Activated naive CD4-positive, alpha-beta T cell treated with anti-CD3 and anti-CD28 coated beads, Interleukin-2, amount 50 U/mL, for 24 hours (primary cell): ENCODE measurements around the gene OR4K1.
"Not testable (repeated sequence)": the region's sequence is repeated elsewhere in the genome, so short reads cannot be mapped to it uniquely, and the experiment has no call there.

Source experiments
- H3K27ac Mint-ChIP-seq: one replicate; pipeline ENCODE4 v1.8.0; 2021; ENCODE audit warnings: mild to moderate bottlenecking, mixed read lengths
- H3K27me3 Mint-ChIP-seq: one replicate; pipeline ENCODE4 v1.8.0; 2021; ENCODE audit warnings: mixed read lengths
- H3K36me3 Mint-ChIP-seq: one replicate; pipeline ENCODE4 v1.8.0; 2021; ENCODE audit warnings: mixed read lengths
- H3K4me1 Mint-ChIP-seq: one replicate; pipeline ENCODE4 v1.8.0; 2021; ENCODE audit warnings: mixed read lengths
- H3K4me3 Mint-ChIP-seq: one replicate; pipeline ENCODE4 v1.8.0; 2021; ENCODE audit warnings: mild to moderate bottlenecking, mixed read lengths
- H3K9me3 Mint-ChIP-seq: one replicate; pipeline ENCODE4 v1.8.0; 2021; ENCODE audit warnings: mixed read lengths

The OR4K1 gene, protein sequence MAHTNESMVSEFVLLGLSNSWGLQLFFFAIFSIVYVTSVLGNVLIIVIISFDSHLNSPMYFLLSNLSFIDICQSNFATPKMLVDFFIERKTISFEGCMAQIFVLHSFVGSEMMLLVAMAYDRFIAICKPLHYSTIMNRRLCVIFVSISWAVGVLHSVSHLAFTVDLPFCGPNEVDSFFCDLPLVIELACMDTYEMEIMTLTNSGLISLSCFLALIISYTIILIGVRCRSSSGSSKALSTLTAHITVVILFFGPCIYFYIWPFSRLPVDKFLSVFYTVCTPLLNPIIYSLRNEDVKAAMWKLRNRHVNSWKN

DNA sequence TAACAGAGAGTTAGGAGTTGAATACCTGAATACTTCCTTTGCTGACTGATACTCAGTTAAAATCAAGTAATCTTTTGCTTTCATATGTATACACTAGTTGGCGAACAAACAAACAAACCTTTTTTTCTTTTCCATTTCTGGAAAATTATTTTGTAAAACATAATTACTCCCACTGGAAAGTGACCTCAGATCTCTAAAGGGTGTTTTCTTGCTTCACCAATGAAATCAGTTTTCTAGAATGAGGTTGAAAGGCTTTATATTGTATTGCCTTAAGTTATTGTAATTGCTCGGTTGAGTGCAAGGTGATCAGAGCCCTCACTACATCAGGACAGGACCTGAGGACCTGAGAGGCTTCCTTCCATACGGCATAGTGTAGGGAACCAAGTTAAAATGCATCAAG, at the start of gene OR4K1:
Gene OR4K1, plus strand, starts transcription at position 301 of the 400 bp plus-strand sequence. CDS start 4,750 bp downstream, outside the sequence.
- no peak within 1 kb of the TSS for H3K27ac Mint-ChIP-seq
- H3K36me3 Mint-ChIP-seq, result no peaks in the 10 kb centered on the region
- H3K4me1 Mint-ChIP-seq, result no peaks in the 10 kb centered on the region
- H3K9me3 Mint-ChIP-seq, result peaks cover 4% of the 10 kb centered on the region
- no peak within 1 kb of the TSS for H3K4me3 Mint-ChIP-seq
- H3K27me3 Mint-ChIP-seq, result peaks cover 2% of the 10 kb centered on the region

DNA sequence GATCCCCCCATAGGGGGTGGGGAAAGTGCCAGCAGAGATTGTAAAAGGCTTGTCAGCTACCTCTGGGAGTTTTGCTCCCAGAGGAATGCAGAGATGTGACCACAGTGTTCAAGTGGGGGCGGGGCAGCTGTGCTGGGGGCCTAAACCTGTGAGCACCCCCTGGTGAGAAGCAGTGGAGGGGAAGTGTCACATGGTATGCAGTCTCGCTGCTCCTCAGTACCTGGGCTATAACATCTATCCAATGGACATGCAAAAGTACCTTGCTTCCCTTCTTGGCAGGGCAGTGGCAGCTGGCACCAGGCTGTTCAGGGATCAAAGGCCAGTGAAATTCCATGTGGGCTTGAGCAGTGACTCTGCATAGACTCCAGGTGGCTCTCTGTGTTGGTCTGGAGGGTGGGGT, 35.4 kb upstream of the OR4K1 start:
- Mint-ChIP-seq H3K36me3 (peaks cover 2% of the 10 kb centered on the region), H3K4me3 (no peak overlapping the region), H3K4me1 (no peaks in the 10 kb centered on the region), H3K27ac (no peak overlapping the region), H3K9me3 (peaks cover 5% of the 10 kb centered on the region), H3K27me3 (peaks cover 2% of the 10 kb centered on the region)

DNA sequence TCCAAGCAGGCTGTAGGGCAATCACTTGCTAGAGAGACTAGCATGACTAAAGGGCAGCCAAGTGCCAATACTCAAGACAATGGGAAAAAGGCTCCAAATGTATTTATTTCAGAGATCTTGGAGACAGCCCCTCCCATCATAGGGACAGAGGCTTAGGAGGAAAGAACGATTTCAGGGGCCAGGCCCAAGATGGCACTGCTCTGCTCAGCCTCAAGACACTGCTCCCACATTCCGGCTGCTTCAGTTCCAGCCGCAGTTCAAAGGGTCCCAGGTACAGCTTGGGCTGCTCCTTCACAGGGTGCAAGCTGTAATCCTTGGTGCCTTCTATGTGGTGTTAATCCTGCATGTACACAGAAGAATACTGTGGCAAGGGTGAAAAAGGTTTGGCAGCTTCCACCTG, 29.7 kb upstream of the OR4K1 start:
- H3K9me3 Mint-ChIP-seq, result peaks cover 5% of the 10 kb centered on the region
- H3K27me3 Mint-ChIP-seq, result no peaks in the 10 kb centered on the region
- no peak overlapping the region for H3K4me3 Mint-ChIP-seq
- H3K4me1 Mint-ChIP-seq, result no peaks in the 10 kb centered on the region
- no peaks in the 10 kb centered on the region for H3K36me3 Mint-ChIP-seq
- H3K27ac Mint-ChIP-seq, result no peak overlapping the region

DNA sequence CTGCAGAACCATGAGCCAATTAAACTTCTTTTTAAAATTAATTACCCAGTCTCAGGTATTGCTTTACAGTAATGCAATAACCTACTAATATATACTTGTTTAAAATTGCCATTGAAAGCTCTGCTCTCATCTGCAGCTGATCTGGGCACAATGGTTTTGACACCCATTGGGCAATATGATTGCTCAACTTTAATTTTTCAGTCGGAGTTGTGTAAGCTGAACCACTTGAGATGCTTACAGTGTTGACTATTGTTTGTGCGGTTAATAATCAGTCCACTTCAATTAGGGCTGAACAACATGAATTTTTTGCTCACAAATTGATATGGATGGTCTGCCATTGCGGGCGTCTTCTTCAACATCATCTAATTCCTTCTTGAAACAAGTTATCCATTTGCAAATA, 28.3 kb upstream of the OR4K1 start:
- Mint-ChIP-seq H3K27ac (no peak overlapping the region), H3K36me3 (no peaks in the 10 kb centered on the region), H3K9me3 (no peaks in the 10 kb centered on the region), H3K4me1 (no peaks in the 10 kb centered on the region), H3K27me3 (no peaks in the 10 kb centered on the region), H3K4me3 (no peak overlapping the region)

DNA sequence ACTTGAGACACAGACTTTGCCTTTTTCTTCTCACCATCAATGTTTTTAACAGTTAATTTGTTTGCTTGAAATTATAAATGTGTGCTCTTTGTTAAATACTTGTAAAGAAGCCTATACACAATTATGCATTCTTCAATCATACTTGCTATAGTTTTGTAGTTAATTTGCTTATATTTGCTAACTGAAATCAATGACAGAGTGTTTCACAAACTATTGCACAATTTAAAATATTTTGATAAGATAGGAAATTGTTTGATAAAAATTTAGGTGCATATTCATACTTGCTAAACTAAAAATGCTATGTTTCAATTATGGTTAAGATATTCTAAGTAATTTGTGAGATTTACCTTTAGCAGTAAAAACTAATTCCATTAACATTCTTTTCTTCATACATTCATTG, 24.1 kb upstream of the OR4K1 start:
- Mint-ChIP-seq H3K27ac (no peak overlapping the region), H3K4me3 (no peak overlapping the region), H3K4me1 (no peaks in the 10 kb centered on the region), H3K36me3 (no peaks in the 10 kb centered on the region), H3K9me3 (no peaks in the 10 kb centered on the region), H3K27me3 (no peaks in the 10 kb centered on the region)

DNA sequence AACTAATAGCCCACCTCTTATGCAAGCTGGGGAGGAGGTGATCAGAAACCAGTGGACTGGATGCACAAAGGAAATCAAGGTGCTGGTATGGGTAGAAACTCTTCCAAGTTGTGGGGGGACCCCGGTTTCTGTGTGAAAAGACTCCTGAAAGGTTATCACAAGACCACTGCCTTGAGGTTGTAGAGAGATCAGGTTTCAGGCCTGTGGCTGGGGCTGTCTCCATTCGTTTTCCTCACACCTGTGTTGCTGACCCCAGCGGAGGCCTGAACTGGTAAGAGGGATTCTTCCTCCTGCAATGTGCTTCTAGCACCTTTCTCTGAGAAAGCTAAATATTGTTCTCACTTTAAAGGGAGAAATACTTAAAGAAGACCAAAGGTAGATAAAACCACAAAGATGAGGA, 19.6 kb upstream of the OR4K1 start:
- Mint-ChIP-seq H3K4me3 (no peak overlapping the region), H3K9me3 (no peaks in the 10 kb centered on the region), H3K36me3 (no peaks in the 10 kb centered on the region), H3K4me1 (no peaks in the 10 kb centered on the region), H3K27ac (no peak overlapping the region), H3K27me3 (no peaks in the 10 kb centered on the region)

DNA sequence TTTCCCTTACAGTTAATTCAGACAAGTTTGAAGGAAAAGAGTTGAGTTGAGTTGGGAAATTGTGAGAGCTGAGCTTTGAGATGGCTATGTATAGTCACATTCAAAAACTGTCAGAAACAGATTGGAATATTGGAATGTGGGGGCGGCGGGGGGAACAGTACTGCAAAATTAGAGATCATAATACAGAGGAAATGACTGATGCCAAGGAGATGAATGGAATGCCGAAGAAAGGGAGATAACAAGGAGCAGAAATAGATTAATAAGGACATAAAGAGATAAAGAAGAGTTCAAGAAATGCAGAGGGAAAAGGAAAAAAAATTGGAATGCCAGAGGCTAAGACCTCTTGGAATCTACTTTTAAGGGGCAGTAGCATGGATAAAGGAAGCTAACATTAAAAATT, 13.5 kb upstream of the OR4K1 start:
- Mint-ChIP-seq H3K27ac (no peak overlapping the region), H3K4me1 (no peaks in the 10 kb centered on the region), H3K27me3 (no peaks in the 10 kb centered on the region), H3K4me3 (no peak overlapping the region), H3K36me3 (no peaks in the 10 kb centered on the region), H3K9me3 (no peaks in the 10 kb centered on the region)

DNA sequence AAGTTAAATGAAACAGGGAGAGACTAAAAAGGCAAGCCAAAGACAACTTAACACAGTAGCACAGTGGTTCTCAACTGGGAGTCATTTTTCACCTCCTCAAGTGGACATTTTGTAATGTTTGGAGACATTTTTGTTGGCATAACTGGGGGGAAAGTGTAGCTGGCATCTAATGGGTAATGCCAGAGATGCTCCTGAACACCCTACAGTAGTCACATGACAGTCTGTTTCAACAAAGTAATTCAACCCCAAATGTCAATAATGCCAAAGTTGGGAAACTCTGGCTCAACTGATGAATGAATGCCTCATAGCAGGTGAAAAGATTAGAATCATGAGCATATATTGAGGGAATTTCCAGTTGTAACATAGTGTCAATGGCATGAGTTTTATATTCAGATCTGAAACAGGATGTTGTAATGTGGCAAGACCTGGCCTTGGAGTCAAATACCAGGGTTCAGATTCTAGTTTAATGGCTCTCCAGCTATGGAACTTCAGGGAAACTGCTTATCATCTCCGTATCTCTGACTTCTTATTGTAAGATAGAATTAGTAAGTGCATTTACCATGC, 12.7 kb upstream of the OR4K1 start:
- no peaks in the 10 kb centered on the region for H3K9me3 Mint-ChIP-seq
- H3K27ac Mint-ChIP-seq, result no peak overlapping the region
- no peaks in the 10 kb centered on the region for H3K36me3 Mint-ChIP-seq
- no peaks in the 10 kb centered on the region for H3K4me1 Mint-ChIP-seq
- no peak overlapping the region for H3K4me3 Mint-ChIP-seq
- H3K27me3 Mint-ChIP-seq, result no peaks in the 10 kb centered on the region

DNA sequence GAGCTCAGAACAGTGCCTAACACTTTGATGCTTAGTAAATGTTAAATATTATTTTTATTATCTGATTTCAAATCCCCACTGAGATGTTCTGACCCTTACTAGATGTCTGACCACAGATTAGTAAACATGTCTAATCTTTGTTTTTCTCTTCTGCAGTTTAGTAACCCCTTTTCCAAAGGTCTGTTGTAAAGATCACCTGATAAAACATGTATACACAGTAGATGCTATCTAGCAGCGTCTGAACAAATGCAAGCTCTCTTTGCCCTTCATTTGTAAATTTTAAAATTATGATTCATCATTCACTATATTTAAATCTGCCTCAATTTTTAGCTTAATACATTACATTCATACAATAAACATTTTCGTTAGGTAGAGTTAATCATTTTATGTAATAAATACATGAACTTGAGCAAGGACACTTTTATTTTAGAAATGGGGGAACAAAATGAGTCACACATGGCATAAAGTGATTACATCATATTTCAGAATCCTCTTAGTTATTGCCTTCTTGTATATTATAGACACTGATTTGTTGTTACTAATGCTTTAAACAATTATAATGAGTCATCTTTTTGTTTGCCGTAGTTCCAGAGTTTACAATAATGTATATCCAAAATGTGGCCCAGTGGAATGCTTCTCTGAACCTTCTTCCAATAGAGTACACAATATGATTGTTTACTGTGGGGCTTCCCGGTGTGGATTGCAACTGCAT, 12.0 kb upstream of the OR4K1 start:
- Mint-ChIP-seq H3K27me3 (no peaks in the 10 kb centered on the region), H3K27ac (no peak overlapping the region), H3K4me1 (no peaks in the 10 kb centered on the region), H3K9me3 (no peaks in the 10 kb centered on the region), H3K36me3 (no peaks in the 10 kb centered on the region), H3K4me3 (no peak overlapping the region)

DNA sequence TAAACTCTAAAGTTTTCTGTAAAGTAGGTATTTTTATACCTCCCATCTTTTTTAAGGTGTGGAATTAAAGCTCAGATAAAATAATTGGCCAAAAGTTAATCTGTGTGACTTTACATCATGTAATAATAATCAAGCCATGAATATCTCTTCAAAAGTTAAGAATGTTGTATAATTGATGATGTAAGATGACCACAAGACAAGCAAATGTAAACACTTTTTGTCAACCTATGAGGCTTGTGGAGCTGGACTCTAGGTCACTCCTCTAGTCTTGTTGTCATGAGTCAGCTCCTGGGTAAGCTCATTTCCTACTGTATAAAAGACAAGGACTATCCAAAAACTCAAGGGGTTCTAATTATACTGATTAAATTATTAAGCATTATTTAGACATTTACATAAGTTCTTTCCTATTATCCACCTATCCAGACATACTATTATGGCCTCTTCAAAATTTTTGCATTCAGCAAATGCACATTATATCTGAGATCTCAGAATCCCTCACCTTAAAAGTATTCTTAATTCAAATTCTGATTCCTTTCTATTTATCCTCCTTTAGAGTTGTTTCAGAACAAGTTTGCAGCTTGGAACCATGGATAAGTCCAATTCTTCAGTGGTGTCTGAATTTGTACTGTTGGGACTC, 10.6 kb upstream of the OR4K1 start, which contains the start of gene OR4K5:
Gene OR4K5, plus strand, starts transcription at position 587 of the 637 bp plus-strand sequence. Its CDS starts 0 bp downstream, at position 587.
- no peaks in the 10 kb centered on the region for H3K27me3 Mint-ChIP-seq
- H3K27ac Mint-ChIP-seq, result no peak within 1 kb of the TSS
- H3K9me3 Mint-ChIP-seq, result no peaks in the 10 kb centered on the region
- H3K4me1 Mint-ChIP-seq, result no peaks in the 10 kb centered on the region
- no peaks in the 10 kb centered on the region for H3K36me3 Mint-ChIP-seq
- no peak within 1 kb of the TSS for H3K4me3 Mint-ChIP-seq

DNA sequence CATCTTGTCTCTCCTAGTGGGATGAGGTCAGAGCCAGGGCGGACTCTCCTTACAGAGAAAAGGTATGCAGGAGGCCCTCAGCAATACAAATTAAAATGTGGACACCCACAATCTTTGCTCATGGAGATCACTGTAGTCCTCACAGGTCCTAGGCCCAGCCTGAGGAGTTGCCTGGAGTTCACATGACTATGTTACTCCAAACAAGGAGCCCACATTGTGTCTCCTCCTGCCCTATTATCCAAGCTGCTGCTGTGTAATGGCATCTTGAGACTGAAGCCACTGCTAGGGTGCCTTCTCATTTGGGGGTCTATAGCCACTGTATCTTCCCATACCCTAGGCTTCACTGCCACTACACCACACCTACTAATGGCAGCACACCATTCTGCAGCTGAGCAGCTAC, 11.0 kb downstream of the OR4K1 start:
- Mint-ChIP-seq H3K4me1 (peaks cover under 1% of the 10 kb centered on the region), H3K9me3 (peaks cover 3% of the 10 kb centered on the region), H3K4me3 (no peak overlapping the region), H3K36me3 (no peaks in the 10 kb centered on the region), H3K27me3 (no peaks in the 10 kb centered on the region), H3K27ac (no peak overlapping the region)

DNA sequence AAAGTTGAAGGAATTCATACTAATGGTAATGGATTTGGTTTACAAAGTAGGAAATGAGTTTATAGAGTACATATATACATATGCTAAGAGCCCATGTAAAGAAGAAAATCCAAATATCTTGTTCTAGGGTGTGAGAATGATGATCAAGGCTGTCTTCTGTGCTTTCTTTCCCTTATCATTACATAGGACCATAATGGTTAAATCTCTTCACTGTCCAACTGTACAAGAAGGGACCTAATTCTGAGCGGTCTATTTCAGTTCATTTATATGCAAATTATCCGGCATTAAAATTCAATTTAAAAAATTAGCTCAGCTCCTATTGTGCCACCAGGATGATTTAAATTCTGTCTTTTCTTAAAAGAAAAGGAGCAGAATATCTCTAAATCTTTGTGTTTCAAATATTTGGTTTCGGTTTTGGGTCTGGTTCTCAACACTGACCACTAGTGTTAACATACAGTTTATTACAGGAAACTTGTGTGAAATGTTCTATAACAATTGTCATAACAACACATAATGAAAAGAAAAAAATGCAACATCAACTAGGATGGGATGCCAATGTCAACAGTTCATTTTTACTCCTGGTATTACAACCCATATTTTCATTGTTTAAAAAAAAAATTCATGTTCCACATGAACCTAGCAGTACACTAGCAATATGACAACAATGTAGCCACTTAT, 16.8 kb downstream of the OR4K1 start:
- peaks cover 4% of the 10 kb centered on the region for H3K4me1 Mint-ChIP-seq
- no peaks in the 10 kb centered on the region for H3K27me3 Mint-ChIP-seq
- no peaks in the 10 kb centered on the region for H3K36me3 Mint-ChIP-seq
- H3K4me3 Mint-ChIP-seq, result no peak overlapping the region
- H3K27ac Mint-ChIP-seq, result no peak overlapping the region
- peaks cover 5% of the 10 kb centered on the region for H3K9me3 Mint-ChIP-seq

DNA sequence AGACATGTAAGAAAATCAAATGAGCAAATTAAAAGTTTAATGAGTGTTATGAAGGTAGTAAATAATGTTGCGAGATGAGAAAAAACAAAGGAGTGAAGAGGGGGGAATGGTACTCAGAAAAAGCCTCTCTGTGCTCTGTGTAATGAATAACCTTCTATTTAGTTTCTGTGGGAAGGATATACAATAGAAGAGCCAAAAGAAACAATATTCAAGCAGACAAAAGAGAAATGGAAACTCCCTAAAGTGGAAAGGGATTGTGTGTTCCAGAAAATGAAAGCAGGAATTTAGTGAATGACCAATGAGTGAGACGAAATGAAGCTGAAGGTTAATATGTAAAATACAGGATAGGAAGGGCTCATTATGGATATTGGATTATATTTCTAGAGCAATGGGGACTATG, 18.5 kb downstream of the OR4K1 start:
- H3K27me3 Mint-ChIP-seq, result no peaks in the 10 kb centered on the region
- H3K27ac Mint-ChIP-seq, result no peak overlapping the region
- H3K4me1 Mint-ChIP-seq, result peaks cover 4% of the 10 kb centered on the region
- H3K4me3 Mint-ChIP-seq, result no peak overlapping the region
- peaks cover 5% of the 10 kb centered on the region for H3K9me3 Mint-ChIP-seq
- H3K36me3 Mint-ChIP-seq, result no peaks in the 10 kb centered on the region

DNA sequence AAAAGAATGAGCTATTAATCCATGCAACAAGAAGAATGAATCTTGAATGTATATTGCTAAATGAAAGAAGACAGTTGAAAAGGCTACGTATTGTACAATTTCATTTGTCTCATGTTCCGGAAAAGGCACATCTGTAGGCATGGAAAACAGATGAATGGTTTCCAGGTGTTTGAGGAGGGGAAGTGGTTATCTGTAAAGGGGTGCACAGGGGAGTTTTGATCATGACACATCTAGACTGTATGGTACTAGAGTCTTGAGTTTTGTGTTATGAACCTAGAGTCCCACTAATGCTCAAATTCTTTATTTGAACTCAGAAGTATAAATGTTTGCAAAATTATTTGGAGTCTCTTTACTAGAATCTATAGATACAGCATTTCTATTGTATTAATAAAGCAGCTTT, 39.0 kb downstream of the OR4K1 start:
- not testable (repeated sequence) for H3K9me3 Mint-ChIP-seq, H3K4me3 Mint-ChIP-seq

DNA sequence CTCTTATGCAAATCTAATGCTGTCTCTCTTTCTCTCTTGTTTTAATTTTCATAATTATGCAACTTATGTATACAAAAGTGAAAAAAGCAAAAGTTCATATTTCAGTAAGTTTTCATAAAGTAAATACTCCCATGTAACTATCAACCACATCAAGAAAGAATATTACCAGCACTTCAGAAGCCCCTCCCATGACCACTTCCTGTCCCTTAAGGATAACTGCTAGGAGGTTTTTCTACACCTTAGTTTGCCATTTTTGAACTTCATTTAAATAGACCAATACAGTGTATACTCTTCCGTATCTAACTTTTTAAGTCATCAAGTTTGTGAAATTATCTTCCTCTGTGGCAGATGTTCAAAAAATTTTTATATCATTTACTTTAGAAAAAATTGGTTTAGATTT, 44.1 kb downstream of the OR4K1 start:
- peak overlapping the region; percentile 47 for H3K27ac Mint-ChIP-seq
- peaks cover 42% of the 10 kb centered on the region for H3K4me1 Mint-ChIP-seq
- peak overlapping the region; percentile 32 for H3K4me3 Mint-ChIP-seq
- H3K9me3 Mint-ChIP-seq, result peaks cover 6% of the 10 kb centered on the region
- no peaks in the 10 kb centered on the region for H3K27me3 Mint-ChIP-seq
- H3K36me3 Mint-ChIP-seq, result no peaks in the 10 kb centered on the region

More for the DNA sequence above, 39.0 kb downstream of the OR4K1 start:
- H3K36me3 Mint-ChIP-seq, H3K27me3 Mint-ChIP-seq, H3K27ac Mint-ChIP-seq: not testable (repeated sequence)
- H3K4me1 Mint-ChIP-seq, result peaks cover 40% of the 10 kb centered on the region
